ENCODE results near the gene ENHO. TPM values are rescaled to one million over a fixed set of nuclear protein-coding genes. Genes with fewer than 3 reads are reported as not detected.

Gene ENHO
- total and polyA plus RNA-seq, 11 donors, result 0.26 to 1.2 (median 0.45) TPM; not detected in 2

GRCh38 chr9:34522091-34522887, 501 bp downstream of the ENHO start:
- ATAC-seq (no peak), DNase-seq (no peak)
- Histone ChIP-seq H3K27ac (no peak overlapping the region), H3K4me3 (peak overlapping the region in 11 of 12 donors; percentile 25 to 62 (median 52)), H3K27me3 (peaks cover 0 to 10% (median 0%) of the 10 kb centered on the region in 9 donors), H3K4me1 (peaks cover 0 to 15% (median 4%) of the 10 kb centered on the region in 12 donors), H3K36me3 (no peaks in the 10 kb centered on the region), H3K9me3 (no peaks in the 10 kb centered on the region)
- TF ChIP-seq CTCF (IDR thresholded peaks at IDR 0.05) (no peak), POLR2A (IDR thresholded peaks at IDR 0.05) (no peak)
- intact Hi-C loops (cut with DNase I), result loop anchor here in 1 of 10 donors (5.0 kb wide), 1 partner anchor 65 kb away; the partner anchor contains the start of genes DNAI1 and FAM219A
- WGBS, 4 donors, result 17 to 28% (median 18%) methylated on average over 18 to 31 of the region's 31 CpGs

- 95 to 98% (median 96%) methylated on average over 11 of the region's 11 CpGs for WGBS, 4 donors
- intact Hi-C loops (cut with DNase I), result loop anchor here in 1 of 10 donors (5.0 kb wide), 1 partner anchor 64 kb away; the partner anchor contains the start of genes DNAI1 and FAM219A
- Histone ChIP-seq H3K9me3 (no peaks in the 10 kb centered on the region), H3K27me3 (peaks cover 0 to 10% (median 0%) of the 10 kb centered on the region in 9 donors), H3K27ac (no peak overlapping the region), H3K4me1 (peaks cover 0 to 15% (median 4%) of the 10 kb centered on the region in 12 donors), H3K4me3 (no peak overlapping the region), H3K36me3 (no peaks in the 10 kb centered on the region)
- ATAC-seq, result no peak
- TF ChIP-seq POLR2A (IDR thresholded peaks at IDR 0.05), result no peak
- no peak for TF ChIP-seq CTCF (IDR thresholded peaks at IDR 0.05)
- DNase-seq, result no peak
These were observed 1.3 kb downstream of the ENHO start for GRCh38 chr9:34521406-34522045.

DNA sequence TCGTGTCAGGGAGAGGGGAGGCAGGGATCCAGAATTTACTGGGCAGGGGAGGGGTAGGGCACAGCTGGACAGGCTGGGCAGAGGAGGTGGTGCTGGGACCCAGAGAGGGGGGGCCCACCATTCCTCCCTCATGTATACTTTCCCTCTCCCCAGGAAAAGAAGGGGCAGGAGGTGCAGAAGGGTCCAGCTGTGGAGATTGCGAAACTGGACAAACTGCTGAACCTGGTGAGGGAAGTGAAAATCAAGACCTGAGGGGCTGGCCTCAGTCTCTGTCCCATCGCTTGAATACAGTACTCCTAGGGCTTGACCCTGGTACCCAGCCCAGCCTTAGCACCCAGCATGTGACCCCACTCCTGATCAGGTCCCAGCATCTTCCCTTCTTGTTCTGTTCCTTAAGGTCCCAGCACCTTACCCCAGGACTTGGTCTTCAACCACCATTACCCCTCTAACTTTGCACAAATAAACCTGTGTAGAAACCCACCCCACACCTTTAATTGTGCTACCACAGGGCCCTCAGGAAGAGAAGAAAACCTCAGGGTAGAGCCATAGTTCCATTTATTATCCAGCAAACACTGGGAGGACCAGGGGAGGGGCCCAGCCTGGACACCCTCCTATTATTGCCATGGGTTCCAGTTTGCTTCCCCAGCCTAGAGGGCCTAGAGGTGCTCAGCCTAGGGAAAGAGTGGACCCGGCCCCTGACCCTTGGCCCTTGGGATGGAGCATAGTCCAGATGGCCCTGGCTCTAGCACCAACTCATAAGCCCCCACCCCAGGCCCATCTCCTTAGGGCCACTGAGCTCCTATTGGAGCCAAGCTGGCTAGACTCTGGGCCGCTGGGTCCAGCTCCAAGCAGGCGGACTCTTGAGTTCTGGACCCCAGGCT, 2.0 kb downstream of the ENHO start:
- no peak for ATAC-seq
- Histone ChIP-seq H3K27me3 (peaks cover 0 to 8% (median 0%) of the 10 kb centered on the region in 9 donors), H3K4me1 (peaks cover 0 to 15% (median 4%) of the 10 kb centered on the region in 12 donors), H3K4me3 (no peak overlapping the region), H3K27ac (no peak overlapping the region), H3K9me3 (no peaks in the 10 kb centered on the region), H3K36me3 (no peaks in the 10 kb centered on the region)
- DNase-seq, result no peak
- intact Hi-C loops (cut with DNase I), result loop anchor here in 1 of 10 donors (5.0 kb wide), 1 partner anchor 63 kb away; the partner anchor contains the start of genes DNAI1 and FAM219A
- whole genome bisulfite sequencing, 4 donors, result 88 to 98% (median 95%) methylated on average over 5 to 6 of the region's 6 CpGs
- no peak for TF ChIP-seq CTCF (IDR thresholded peaks at IDR 0.05)
- TF ChIP-seq POLR2A (IDR thresholded peaks at IDR 0.05), result no peak
